ENCODE data around the gene MAD1L1. TPM values are rescaled to one million over a fixed set of nuclear protein-coding genes. Genes with fewer than 3 reads are reported as not detected.

Gene MAD1L1
- total and polyA plus RNA-seq, 2 experiments from 2014 or later, result 38.2 to 69.8 TPM

DNA sequence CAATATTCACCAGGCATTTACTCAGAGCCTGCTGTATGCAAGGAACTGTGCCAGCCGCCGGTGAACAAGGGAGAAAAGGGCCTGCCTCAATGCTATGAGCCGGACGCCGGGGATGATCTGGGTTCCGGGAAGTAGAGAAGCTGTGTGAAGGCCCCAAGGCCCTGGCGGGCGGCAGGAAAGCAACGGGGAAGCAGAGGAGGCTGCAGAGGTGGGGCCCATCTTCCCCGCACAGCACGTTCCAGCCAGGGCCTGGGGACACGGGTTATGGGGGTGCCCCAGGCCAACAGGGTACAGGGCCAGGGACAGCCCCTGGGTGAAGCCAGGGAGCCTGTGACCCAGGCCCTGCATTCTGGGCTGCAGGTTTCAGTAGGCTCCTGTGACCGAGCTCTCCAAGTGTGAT is 179.3 kb downstream of the MAD1L1 start:
- 89 to 93% methylated on average over 13 of the region's 13 CpGs for WGBS, 2 experiments (ENCODE audit: low coverage in 1 of 2, low lambda C conversion rate in 2 of 2, missing lambda C conversion rate in 2 of 2)
- TF ChIP-seq EZH2 (IDR thresholded peaks at IDR 0.05; ENCODE audit: insufficient read depth, poor library complexity, severe bottlenecking), result no peak
- TF ChIP-seq EZH2phosphoT487 (IDR thresholded peaks at IDR 0.05; ENCODE audit: insufficient read depth, low read depth), result no peak
- no peak for DNase-seq

DNA sequence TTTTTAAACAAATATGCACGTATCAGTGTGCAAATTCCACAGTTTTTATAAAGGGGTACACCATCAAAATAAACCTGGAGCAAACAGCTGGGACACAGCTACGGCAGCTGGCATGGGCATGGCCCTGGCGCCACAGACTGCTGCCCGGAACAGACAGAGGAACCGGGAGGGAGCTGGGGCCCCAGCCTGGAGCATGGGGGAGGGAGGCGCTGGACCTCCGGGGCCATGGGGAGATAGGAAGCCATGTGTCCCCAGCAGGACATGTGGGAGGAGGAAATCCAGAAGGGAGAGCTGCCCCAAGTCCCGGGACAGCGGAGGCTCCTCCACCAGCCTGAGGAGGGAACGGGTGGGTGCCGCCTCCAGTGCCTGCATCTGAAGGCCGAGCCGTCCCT is 180.1 kb downstream of the MAD1L1 start:
- no peak for DNase-seq
- H3K4me1 ChIP-seq (ENCODE audit: insufficient read depth), result no peaks in the 10 kb centered on the region
- H3K27ac ChIP-seq, result no peak overlapping the region
- 93% methylated on average over 11 to 13 of the region's 13 CpGs for WGBS, 2 experiments (ENCODE audit: low coverage in 1 of 2, low lambda C conversion rate in 2 of 2, missing lambda C conversion rate in 2 of 2)
- H3K36me3 ChIP-seq (ENCODE audit: low read depth), result no peaks in the 10 kb centered on the region
- H3K79me2 ChIP-seq (ENCODE audit: insufficient read depth), result no peaks in the 10 kb centered on the region
- no peak overlapping the region for H3K4me2 ChIP-seq (ENCODE audit: unreplicated experiment)
- H3K27me3 ChIP-seq (replicated peaks; ENCODE audit: insufficient read depth), result no peaks in the 10 kb centered on the region
- H3F3A ChIP-seq (ENCODE audit: insufficient read depth), result no peaks in the 10 kb centered on the region
- no peak overlapping the region for H2AFZ ChIP-seq
- TF ChIP-seq EZH2 (IDR thresholded peaks at IDR 0.05; ENCODE audit: insufficient read depth, poor library complexity, severe bottlenecking), result no peak
- no peak for TF ChIP-seq EZH2phosphoT487 (IDR thresholded peaks at IDR 0.05; ENCODE audit: insufficient read depth, low read depth)
- no peaks in the 10 kb centered on the region for H4K20me1 ChIP-seq (ENCODE audit: insufficient read depth)
- H3K9me2 ChIP-seq (ENCODE audit: insufficient read depth), result no peaks in the 10 kb centered on the region
- H3K9ac ChIP-seq, result no peak overlapping the region
- H3K4me3 ChIP-seq, result no peak overlapping the region
- H3K9me3 ChIP-seq (ENCODE audit: low read depth), result no peaks in the 10 kb centered on the region
- in situ Hi-C loops (cut with MboI), result no loop called here

More for the DNA sequence above, 179.3 kb downstream of the MAD1L1 start:
- H2AFZ ChIP-seq, result no peak overlapping the region
- no peak overlapping the region for H3K4me2 ChIP-seq (ENCODE audit: unreplicated experiment)
- no peaks in the 10 kb centered on the region for H3K9me2 ChIP-seq (ENCODE audit: insufficient read depth)
- no peak overlapping the region for H3K4me3 ChIP-seq
- H3K36me3 ChIP-seq (ENCODE audit: low read depth), result no peaks in the 10 kb centered on the region
- in situ Hi-C loops (cut with MboI), result no loop called here
- no peaks in the 10 kb centered on the region for H3K27me3 ChIP-seq (replicated peaks; ENCODE audit: insufficient read depth)
- H3K4me1 ChIP-seq (ENCODE audit: insufficient read depth), result no peaks in the 10 kb centered on the region
- no peak overlapping the region for H3K9ac ChIP-seq
- H3K27ac ChIP-seq, result no peak overlapping the region
- H4K20me1 ChIP-seq (ENCODE audit: insufficient read depth), result no peaks in the 10 kb centered on the region
- H3K79me2 ChIP-seq (ENCODE audit: insufficient read depth), result no peaks in the 10 kb centered on the region
- no peaks in the 10 kb centered on the region for H3F3A ChIP-seq (ENCODE audit: insufficient read depth)
- H3K9me3 ChIP-seq (ENCODE audit: low read depth), result no peaks in the 10 kb centered on the region

GRCh38 chr7:2051707-2052656 is 180.8 kb downstream of the MAD1L1 start:
- Histone ChIP-seq H3F3A (ENCODE audit: insufficient read depth) (no peaks in the 10 kb centered on the region), H3K9me2 (ENCODE audit: insufficient read depth) (no peaks in the 10 kb centered on the region), H2AFZ (no peak overlapping the region), H3K79me2 (ENCODE audit: insufficient read depth) (no peaks in the 10 kb centered on the region), H3K9ac (no peak overlapping the region), H4K20me1 (ENCODE audit: insufficient read depth) (no peaks in the 10 kb centered on the region), H3K4me1 (ENCODE audit: insufficient read depth) (no peaks in the 10 kb centered on the region), H3K4me3 (no peak overlapping the region), H3K36me3 (ENCODE audit: low read depth) (no peaks in the 10 kb centered on the region), H3K27ac (no peak overlapping the region), H3K27me3 (replicated peaks; ENCODE audit: insufficient read depth) (no peaks in the 10 kb centered on the region), H3K4me2 (ENCODE audit: unreplicated experiment) (no peak overlapping the region), H3K9me3 (ENCODE audit: low read depth) (no peaks in the 10 kb centered on the region)
- WGBS, 2 experiments (ENCODE audit: low coverage in 1 of 2, low lambda C conversion rate in 2 of 2, missing lambda C conversion rate in 2 of 2), result 90 to 95% methylated on average over 26 to 30 of the region's 30 CpGs
- no peak for DNase-seq
- in situ Hi-C loops (cut with MboI), result no loop called here
- TF ChIP-seq EZH2 (IDR thresholded peaks at IDR 0.05; ENCODE audit: insufficient read depth, poor library complexity, severe bottlenecking), result no peak
- no peak for TF ChIP-seq EZH2phosphoT487 (IDR thresholded peaks at IDR 0.05; ENCODE audit: insufficient read depth, low read depth)

GRCh38 chr7:2050511-2050866 is 182.3 kb downstream of the MAD1L1 start:
- Histone ChIP-seq H3K9me3 (ENCODE audit: low read depth) (no peaks in the 10 kb centered on the region), H3F3A (ENCODE audit: insufficient read depth) (no peaks in the 10 kb centered on the region), H3K27ac (no peak overlapping the region), H3K4me3 (no peak overlapping the region), H3K27me3 (replicated peaks; ENCODE audit: insufficient read depth) (no peaks in the 10 kb centered on the region), H3K9ac (no peak overlapping the region), H3K36me3 (ENCODE audit: low read depth) (no peaks in the 10 kb centered on the region), H2AFZ (no peak overlapping the region), H3K4me2 (ENCODE audit: unreplicated experiment) (no peak overlapping the region), H3K9me2 (ENCODE audit: insufficient read depth) (no peaks in the 10 kb centered on the region), H3K79me2 (ENCODE audit: insufficient read depth) (no peaks in the 10 kb centered on the region), H3K4me1 (ENCODE audit: insufficient read depth) (no peaks in the 10 kb centered on the region), H4K20me1 (ENCODE audit: insufficient read depth) (no peaks in the 10 kb centered on the region)
- in situ Hi-C loops (cut with MboI), result no loop called here
- no peak for TF ChIP-seq EZH2 (IDR thresholded peaks at IDR 0.05; ENCODE audit: insufficient read depth, poor library complexity, severe bottlenecking)
- TF ChIP-seq EZH2phosphoT487 (IDR thresholded peaks at IDR 0.05; ENCODE audit: insufficient read depth, low read depth), result no peak
- 81 to 90% methylated on average over 6 to 7 of the region's 7 CpGs for WGBS, 2 experiments (ENCODE audit: low coverage in 1 of 2, low lambda C conversion rate in 2 of 2, missing lambda C conversion rate in 2 of 2)
- DNase-seq, result no peak
